Stomach (tissue), 4 donors: ENCODE measurements around the gene RASGRP3.

Experiments
- POLR2A ChIP-seq, 4 donors: fragments of 450-650 bp; IDR thresholded peaks; one replicate each; pipeline ENCODE4 v1.6.1; 2016; ENCODE audit warnings: antibody characterized with exemption in 4 of 4, control low read depth in 2 of 4, mild to moderate bottlenecking in 1 of 4, moderate library complexity in 1 of 4
- TF ChIP-seq, protein P1 (sequence below), 7 experiments: fragments of 450-650 bp in 4 of 7; fragments of 200-600 bp in 3 of 7; sonication (generic) in 3 of 7; IDR thresholded peaks; one replicate each; pipeline ENCODE4 v1.5.1; 2016 to 2019; ENCODE audit warnings: antibody characterized with exemption in 7 of 7, control low read depth in 2 of 7, mild to moderate bottlenecking in 1 of 7

DNA sequence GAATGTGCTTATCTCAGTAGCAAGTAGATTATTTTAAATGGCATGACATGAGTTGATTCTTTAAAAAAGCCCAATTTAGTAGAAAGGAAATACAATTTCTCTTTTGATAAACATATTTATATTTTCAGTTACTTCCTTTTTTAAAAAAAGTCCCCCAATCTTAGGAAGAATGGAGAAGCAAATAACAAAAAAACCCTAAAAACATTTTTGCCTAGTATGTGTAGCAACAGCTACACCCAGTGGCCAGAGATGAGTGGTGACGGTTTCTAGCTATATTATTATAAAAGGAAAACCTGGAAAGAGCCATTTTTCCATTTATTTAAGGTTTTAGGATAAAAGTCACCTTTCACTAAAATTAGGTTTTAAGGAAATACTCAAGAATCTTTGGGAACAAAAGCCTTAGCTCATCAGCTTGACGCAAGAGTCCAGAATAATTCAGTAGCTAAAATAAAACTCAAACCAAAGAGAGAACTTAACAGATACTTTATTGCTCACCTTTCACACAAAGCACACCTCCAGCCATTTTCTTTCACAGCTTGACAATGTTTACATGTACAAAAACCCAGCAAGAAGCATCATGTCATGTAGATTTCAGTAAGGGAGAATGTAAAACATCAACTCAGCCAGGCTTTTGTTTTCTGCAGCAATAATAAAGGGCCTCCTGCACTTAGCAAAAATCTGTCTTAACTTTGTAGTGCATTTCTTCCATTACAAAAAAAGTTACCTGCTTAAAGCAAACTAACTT lies 106.9 kb downstream of the RASGRP3 start:
- TF ChIP-seq, protein P1, sequence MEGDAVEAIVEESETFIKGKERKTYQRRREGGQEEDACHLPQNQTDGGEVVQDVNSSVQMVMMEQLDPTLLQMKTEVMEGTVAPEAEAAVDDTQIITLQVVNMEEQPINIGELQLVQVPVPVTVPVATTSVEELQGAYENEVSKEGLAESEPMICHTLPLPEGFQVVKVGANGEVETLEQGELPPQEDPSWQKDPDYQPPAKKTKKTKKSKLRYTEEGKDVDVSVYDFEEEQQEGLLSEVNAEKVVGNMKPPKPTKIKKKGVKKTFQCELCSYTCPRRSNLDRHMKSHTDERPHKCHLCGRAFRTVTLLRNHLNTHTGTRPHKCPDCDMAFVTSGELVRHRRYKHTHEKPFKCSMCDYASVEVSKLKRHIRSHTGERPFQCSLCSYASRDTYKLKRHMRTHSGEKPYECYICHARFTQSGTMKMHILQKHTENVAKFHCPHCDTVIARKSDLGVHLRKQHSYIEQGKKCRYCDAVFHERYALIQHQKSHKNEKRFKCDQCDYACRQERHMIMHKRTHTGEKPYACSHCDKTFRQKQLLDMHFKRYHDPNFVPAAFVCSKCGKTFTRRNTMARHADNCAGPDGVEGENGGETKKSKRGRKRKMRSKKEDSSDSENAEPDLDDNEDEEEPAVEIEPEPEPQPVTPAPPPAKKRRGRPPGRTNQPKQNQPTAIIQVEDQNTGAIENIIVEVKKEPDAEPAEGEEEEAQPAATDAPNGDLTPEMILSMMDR (IDR thresholded peaks at IDR 0.05): peak in 5 of 7 experiments; percentile 49 to 74 (median 71)
- TF ChIP-seq POLR2A (IDR thresholded peaks at IDR 0.05): no peak
